HL-60 (cell line): ENCODE results near the gene KRT14.

Experiments used
- GABPA ChIP-seq: IDR thresholded peaks from 2 replicates; pipeline ENCODE4 v1.6.1; 2012; ENCODE audit warnings: low read depth
- POLR2AphosphoS5 ChIP-seq: IDR thresholded peaks from 2 replicates; pipeline ENCODE4 v1.6.1; 2012; ENCODE audit warnings: low read depth
- SPI1 ChIP-seq: IDR thresholded peaks from 2 replicates; pipeline ENCODE4 v1.6.1; 2012; ENCODE audit warnings: low read depth, mild to moderate bottlenecking, borderline replicate concordance
- TF ChIP-seq, protein P1 (sequence below): IDR thresholded peaks from one replicate; pipeline ENCODE4 v1.5.1; 2011; ENCODE audit warnings: low read length, control low read depth, inconsistent platforms; ENCODE audit not compliant: insufficient read depth
- TF ChIP-seq, protein P2 (sequence below): IDR thresholded peaks from 2 replicates; pipeline ENCODE4 v1.6.1; 2012; ENCODE audit warnings: low read depth; ENCODE audit not compliant: insufficient replicate concordance

DNA sequence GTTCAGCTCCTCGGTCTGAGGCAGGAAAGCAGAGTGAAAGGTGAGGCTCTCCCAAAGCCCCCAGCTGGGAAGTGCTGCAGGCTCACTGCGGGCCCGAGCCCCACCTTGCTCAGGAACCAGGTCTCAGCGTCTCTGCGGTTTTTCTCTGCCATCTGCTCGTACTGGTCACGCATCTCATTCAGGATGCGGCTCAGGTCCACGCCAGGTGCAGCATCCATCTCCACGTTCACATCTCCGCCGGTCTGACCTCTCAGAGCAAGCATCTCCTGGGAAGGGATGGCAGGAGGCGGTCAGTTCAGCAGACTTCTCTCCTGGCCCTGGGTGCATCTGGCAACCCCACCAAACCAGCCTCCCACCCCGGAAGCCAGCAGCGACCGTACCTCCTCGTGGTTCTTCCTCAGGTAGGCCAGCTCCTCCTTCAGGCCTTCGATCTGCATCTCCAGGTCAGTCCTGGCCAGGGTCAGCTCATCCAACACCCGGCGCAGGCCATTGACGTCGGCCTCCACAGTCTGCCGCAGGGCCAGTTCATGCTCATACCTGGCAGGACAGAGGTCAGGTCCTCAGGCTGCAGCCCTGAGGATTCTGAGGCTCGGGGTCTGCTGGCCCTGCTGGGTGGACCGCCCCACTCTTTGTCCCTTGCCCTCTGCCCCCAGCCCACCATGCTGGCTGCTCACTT lies 24.4 kb upstream of the KRT14 start:
- TF ChIP-seq, protein P1, sequence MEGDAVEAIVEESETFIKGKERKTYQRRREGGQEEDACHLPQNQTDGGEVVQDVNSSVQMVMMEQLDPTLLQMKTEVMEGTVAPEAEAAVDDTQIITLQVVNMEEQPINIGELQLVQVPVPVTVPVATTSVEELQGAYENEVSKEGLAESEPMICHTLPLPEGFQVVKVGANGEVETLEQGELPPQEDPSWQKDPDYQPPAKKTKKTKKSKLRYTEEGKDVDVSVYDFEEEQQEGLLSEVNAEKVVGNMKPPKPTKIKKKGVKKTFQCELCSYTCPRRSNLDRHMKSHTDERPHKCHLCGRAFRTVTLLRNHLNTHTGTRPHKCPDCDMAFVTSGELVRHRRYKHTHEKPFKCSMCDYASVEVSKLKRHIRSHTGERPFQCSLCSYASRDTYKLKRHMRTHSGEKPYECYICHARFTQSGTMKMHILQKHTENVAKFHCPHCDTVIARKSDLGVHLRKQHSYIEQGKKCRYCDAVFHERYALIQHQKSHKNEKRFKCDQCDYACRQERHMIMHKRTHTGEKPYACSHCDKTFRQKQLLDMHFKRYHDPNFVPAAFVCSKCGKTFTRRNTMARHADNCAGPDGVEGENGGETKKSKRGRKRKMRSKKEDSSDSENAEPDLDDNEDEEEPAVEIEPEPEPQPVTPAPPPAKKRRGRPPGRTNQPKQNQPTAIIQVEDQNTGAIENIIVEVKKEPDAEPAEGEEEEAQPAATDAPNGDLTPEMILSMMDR, result no peak
- TF ChIP-seq POLR2AphosphoS5 (no peak), GABPA (no peak), SPI1 (no peak)
- TF ChIP-seq, protein P2, sequence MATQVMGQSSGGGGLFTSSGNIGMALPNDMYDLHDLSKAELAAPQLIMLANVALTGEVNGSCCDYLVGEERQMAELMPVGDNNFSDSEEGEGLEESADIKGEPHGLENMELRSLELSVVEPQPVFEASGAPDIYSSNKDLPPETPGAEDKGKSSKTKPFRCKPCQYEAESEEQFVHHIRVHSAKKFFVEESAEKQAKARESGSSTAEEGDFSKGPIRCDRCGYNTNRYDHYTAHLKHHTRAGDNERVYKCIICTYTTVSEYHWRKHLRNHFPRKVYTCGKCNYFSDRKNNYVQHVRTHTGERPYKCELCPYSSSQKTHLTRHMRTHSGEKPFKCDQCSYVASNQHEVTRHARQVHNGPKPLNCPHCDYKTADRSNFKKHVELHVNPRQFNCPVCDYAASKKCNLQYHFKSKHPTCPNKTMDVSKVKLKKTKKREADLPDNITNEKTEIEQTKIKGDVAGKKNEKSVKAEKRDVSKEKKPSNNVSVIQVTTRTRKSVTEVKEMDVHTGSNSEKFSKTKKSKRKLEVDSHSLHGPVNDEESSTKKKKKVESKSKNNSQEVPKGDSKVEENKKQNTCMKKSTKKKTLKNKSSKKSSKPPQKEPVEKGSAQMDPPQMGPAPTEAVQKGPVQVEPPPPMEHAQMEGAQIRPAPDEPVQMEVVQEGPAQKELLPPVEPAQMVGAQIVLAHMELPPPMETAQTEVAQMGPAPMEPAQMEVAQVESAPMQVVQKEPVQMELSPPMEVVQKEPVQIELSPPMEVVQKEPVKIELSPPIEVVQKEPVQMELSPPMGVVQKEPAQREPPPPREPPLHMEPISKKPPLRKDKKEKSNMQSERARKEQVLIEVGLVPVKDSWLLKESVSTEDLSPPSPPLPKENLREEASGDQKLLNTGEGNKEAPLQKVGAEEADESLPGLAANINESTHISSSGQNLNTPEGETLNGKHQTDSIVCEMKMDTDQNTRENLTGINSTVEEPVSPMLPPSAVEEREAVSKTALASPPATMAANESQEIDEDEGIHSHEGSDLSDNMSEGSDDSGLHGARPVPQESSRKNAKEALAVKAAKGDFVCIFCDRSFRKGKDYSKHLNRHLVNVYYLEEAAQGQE, result no peak
